DOHH2 (cell line): ENCODE measurements around the gene MMAB.

Experiments
- EZH2phosphoT487 ChIP-seq: fragments of 200-600 bp; sonication (generic); IDR thresholded peaks from 2 replicates; pipeline ENCODE4 v1.6.1; 2017; ENCODE audit warnings: borderline replicate concordance, mild to moderate bottlenecking, antibody characterized with exemption, low read length, moderate library complexity, mixed read lengths
- TF ChIP-seq, protein P1 (sequence below): fragments of 200-600 bp; sonication (generic); IDR thresholded peaks from one replicate; pipeline ENCODE4 v1.5.1; 2014; ENCODE audit warnings: antibody characterized with exemption, mild to moderate bottlenecking, low read depth, low read length; ENCODE audit not compliant: poor library complexity, severe bottlenecking

DNA sequence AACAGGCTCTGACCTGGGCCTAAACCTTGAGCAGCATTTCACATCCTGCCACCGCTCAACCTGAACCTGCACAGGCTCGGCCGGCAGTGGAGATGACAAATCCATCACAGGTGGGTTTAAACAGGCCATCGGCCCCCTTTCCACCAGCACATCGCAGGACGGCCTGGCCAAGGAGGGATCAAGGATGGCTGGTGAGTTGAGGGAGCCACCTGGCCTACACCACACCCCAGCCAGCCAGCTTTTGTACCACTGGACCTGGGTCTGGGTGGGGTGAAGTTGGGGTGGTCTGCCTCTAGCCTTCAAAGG lies 14.2 kb downstream of the MMAB start:
- TF ChIP-seq, protein P1, sequence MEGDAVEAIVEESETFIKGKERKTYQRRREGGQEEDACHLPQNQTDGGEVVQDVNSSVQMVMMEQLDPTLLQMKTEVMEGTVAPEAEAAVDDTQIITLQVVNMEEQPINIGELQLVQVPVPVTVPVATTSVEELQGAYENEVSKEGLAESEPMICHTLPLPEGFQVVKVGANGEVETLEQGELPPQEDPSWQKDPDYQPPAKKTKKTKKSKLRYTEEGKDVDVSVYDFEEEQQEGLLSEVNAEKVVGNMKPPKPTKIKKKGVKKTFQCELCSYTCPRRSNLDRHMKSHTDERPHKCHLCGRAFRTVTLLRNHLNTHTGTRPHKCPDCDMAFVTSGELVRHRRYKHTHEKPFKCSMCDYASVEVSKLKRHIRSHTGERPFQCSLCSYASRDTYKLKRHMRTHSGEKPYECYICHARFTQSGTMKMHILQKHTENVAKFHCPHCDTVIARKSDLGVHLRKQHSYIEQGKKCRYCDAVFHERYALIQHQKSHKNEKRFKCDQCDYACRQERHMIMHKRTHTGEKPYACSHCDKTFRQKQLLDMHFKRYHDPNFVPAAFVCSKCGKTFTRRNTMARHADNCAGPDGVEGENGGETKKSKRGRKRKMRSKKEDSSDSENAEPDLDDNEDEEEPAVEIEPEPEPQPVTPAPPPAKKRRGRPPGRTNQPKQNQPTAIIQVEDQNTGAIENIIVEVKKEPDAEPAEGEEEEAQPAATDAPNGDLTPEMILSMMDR = no peak
- TF ChIP-seq EZH2phosphoT487 = no peak
